Skin of body (tissue), 2 donors: ENCODE data around the gene ACADVL. TPM values are rescaled to one million over a fixed set of nuclear protein-coding genes. Genes with fewer than 3 reads are reported as not detected.

Experiments
- DNase-seq: peaks from one replicate; lab custom pipeline; 2025; lab: John Stamatoyannopoulos, UW
- total RNA-seq: library from RNA; depleted of rRNA; stranded (reverse); fragments of >200 nt; gene quantifications from one replicate; pipeline ENCODE4 v1.2.3, GENCODE V29; 2014

ACADVL gene
- total RNA-seq, 1 donor from 2014 or later = 261 TPM

GRCh38 chr17:7191069-7191468 is 28.7 kb upstream of the ACADVL start:
- DNase-seq = no peak

- no peak for DNase-seq
Observed at GRCh38 chr17:7191571-7192270, 28.0 kb upstream of the ACADVL start.

- DNase-seq = no peak
Observed at GRCh38 chr17:7192271-7192937, 27.3 kb upstream of the ACADVL start.

DNA sequence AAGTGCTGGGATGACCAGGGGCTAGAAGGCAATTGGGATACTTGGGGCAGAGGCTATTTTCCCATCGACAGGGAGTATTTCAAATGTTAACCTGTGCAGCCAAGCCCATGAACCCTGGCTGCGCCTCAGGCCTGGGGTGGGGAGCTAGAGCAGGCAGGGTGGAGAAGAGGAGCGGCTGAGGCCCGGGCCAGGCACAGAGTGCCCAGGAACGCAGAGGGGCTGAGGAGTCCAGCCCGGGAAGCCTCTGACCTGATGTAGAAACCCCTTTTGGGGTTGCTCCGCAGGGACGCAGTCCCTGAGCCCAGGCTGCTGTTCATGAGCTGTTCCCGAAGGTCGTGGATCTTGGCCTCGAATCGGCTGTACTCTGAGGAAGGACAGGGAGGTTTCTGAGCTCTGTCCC is 23.8 kb upstream of the ACADVL start:
- no peak for DNase-seq

- DNase-seq = no peak
Observed at GRCh38 chr17:7196651-7197401, 22.9 kb upstream of the ACADVL start.

DNA sequence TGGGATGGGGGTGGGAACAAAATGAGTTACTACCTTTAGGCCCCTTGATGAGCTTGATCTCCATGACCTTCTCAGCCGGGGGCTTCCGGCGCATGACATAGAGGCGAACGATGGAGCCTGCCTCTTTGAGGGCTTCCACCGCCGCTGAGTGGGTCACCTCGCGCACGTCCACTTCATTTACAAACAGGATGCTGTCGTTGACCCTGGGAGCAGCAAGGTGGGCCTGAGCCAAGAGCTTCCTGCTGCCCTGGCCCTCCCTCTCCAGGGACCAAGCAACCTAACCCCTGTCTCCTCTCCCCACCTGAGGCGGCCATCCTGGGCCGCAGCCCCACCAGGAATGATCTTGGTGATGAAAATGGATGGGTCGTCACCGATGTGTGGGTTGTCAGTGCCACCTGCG is 16.3 kb upstream of the ACADVL start:
- no peak for DNase-seq

DNA sequence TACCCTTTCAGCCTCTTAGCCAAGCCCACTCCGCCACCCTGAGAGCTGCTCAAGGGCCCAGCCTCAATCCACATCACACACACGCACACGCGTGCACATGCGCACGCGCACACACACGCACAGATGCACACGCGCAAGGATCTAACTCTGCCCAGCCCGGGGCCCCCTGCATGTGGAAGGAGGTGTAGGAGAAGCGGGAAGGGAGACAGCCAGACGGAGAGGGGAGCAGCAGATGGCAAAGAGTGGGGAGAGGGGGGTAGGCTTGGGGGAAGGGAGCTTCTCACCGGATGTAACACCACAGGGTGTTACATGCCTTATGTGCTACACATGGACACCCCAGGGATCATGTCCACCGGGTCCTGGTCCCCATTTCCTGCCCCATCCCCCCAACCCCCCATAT is 15.4 kb upstream of the ACADVL start:
- DNase-seq = no peak

- peak; percentile 92 for DNase-seq
Observed at GRCh38 chr17:7204828-7205461, 14.8 kb upstream of the ACADVL start.

DNA sequence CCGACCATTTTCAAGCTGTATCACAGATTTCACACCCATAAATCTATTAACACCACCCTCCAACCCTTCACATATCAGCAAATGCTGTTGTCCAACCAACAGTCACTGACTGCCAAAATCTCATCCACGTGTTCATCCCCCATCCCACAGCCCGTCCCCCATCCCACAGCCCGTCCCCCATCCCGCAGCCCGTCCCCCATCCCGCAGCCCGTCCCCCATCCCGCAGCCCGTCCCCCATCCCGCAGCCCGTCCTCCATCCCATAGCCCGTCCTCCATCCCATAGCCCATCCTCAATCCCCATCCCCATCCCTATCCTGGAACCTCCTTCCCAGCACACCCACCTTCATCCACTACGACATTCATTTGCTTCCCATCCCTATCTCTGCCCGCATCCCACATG is 14.2 kb upstream of the ACADVL start:
- no peak for DNase-seq

GRCh38 chr17:7207120-7208001 is 12.4 kb upstream of the ACADVL start:
- DNase-seq = no peak

- no peak for DNase-seq
Observed at GRCh38 chr17:7208027-7208571, 11.6 kb upstream of the ACADVL start.

DNA sequence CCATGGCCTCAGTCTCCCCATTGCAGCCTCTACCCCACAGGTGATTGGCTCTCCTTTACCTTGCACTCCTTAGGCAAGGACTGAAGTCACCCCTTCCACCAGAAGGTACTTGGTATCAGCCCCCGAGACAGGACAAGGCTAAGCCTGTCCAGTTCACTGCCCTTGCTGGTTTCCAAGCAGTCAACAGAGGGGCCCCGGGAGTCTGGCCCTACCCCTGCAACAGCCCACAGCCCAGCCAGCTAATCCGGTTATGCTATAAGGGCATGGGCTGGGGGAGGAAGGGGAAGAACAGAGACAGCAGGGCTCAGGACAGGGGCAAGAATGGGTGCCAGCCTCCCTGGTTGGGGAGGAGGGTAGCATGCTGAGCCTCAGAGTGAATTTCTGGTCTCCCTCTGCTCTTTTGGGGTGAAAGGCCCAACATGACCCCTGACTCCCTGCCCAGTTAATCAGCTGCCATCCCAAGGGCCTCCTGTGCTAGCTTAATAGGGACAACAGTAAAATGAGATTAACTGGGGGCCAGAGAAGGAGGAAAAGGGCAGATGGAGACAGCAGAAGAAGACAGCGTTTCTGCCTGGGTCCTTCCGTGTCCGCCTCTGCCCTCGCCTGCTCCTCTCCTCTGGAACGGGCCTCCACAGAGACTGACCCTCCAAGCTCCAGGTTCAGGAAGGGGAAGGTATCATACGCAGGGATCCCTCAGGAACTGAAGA is 10.8 kb upstream of the ACADVL start:
- no peak for DNase-seq

GRCh38 chr17:7211491-7212273 is 8.1 kb upstream of the ACADVL start:
- DNase-seq = no peak

GRCh38 chr17:7213895-7214299 is 5.8 kb upstream of the ACADVL start:
- peak; percentile 91 for DNase-seq

DNA sequence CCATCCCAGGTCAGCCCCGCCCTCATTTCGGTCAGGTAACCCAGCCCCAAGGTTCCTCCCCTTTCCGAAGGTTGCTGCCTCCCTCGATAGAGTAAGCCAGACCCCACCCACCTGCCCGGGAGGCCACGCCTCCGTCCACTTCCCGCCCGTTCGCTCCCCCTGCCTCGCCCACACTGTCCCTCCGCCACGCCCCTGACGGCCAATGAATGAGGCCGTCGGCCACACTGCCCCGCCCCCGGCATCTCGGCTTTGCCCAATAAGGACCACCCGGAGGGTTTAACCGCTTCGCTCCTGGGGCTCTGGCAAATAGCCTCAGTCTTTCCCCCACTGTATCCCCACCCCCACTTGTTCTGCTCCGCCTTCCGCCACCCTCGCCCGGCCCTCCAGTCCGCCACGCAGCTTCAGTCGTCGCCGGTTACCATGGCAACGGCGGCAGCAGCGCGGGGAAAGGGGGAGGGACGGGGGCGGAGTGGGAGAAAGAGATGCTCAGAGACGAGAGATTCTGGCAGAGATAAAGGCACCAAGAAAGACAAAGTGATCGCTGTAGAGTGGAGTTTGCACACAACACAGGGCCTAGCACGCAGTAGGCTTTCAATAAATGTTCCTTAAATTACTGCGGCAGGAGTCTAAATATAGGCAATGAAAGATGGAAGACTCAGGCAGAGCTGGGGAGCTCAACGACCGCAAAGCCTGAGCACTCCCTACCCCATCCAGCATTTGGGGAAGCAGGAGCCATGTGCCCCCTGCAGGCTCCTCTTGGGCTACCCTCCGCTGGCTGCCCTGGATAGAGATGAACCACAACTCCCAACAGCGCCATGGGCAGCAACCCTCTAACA is 5.2 kb upstream of the ACADVL start:
- peak; percentile 95 for DNase-seq

DNA sequence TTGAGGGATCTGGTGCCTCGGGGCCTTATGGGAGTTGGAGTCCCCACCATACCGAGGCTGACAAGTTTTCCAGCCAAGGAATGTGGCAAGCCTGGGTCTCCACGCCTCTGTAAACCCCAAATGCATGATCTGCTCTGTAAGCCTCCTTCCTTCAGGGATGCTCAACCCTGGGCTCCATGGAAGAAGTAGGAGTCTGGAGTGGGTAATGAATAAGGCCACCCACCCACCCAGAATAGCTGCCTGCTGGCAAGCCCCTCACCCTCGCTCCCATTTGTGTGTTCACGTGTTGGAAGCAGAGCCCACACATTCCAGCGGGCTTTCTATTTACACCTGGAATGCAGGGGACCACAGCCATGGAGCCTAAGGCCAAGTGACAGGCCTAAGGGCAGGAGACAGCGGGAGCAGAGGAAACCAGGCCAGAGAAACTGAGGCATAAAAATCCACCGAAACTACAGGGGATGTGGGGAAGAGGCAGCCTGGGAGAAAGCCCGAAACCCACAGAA is 4.6 kb upstream of the ACADVL start:
- DNase-seq = peak; percentile 97

DNA sequence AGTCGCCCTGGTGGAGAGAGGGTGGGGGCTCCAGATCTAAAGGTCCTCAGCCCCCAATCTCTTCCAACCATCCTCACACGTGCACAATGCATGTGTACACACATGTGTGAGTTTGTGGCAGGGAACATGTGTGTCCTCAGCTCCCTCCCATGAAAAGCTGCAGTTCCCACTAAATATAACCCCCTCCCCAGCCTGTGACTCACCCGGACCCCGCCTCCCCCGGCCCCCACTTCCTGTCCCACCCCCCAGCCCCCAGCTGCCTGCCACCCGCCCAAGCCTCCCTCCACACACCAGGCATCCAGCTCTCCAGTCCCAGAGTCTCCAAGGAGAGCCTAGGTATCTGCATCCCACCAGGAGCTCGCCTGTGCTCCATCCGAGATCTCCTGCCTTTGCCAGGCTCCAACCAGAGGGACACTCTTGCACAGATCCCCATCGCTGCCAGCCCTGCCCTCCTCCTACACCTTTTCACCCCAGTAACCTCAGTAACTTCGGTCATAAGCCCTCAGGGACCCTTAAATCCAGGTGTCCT is 4.0 kb upstream of the ACADVL start:
- peak; percentile 67 for DNase-seq
